Measurements from ENCODE around the gene GUCA2A.

Gene GUCA2A

DNA sequence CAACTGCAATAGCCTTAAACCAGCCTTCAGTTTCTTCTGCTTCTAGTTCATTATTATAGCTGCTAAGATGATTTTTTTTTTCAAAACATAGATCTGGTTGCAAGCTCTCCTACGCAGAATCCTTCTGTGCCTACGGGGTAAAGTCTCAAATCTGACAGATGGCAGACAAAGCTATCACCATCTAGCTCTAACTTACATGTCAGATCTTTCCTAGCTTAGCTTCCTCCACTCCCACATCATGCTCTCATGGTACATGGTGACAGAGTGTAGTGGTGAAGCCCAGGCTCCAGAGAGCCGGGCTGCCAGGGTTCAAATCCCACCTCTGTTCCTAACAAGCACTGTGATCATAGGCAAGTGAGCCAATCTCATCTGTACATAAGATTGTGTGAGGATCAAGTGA lies 35.6 kb downstream of the GUCA2A start:
- no peak for DNase-seq

DNA sequence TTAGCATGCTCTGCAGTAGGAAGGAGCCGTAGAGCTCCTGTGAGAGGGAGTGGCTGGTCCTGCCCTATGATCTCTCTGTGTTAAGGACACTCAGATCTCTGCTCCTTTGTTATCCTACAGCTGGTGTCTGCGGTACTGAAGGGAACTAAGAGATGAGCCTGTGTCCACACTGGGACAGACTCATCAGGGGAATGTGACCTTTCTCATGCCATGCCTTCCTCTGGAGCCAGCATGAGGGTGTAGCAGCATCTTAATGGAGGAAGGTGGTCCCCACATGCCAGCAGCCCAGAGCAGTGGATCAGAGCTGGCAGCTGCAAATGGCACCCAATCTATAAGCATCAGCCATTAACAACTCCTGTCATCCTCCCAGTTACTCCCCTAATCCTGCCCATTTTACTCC lies 36.0 kb downstream of the GUCA2A start:
- DNase-seq, result no peak

DNA sequence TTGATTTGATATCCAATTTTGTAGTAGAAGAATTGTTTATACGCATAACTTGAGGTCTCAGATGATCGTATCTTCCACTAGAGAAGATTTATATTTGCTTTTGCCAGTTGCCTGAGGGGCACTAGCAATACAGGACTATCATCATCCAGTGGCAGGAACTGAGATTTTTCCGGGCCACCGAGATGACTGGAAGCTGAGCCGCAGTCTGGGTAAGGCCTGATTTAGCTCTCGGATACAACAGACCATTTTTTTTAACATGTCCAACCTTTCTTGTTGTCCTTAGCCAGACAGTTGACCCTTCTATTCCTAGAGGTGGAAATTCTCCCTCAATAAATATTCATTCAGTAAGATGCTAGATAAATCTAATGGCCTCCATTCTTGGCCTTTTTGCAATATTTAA lies 36.8 kb downstream of the GUCA2A start:
- DNase-seq, result no peak

DNA sequence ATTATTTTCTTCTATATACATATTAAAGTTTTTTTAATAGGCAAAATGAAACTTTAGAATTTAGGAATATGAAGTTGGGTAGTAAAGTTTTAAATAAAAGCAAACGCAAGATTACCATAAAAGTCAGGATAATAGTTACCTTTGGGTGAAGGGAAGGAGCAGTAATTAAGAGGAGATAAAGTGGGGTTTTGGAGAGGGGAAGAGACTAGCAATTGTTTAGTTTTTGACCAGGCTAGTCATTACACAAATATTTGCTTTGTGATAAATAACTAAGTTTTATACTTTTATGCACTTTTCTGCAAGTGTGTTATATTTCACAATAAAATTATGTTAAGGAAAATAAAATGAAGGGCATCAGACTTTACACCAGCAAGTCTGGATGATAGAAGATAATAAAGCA lies 39.0 kb downstream of the GUCA2A start:
- no peak for DNase-seq

DNA sequence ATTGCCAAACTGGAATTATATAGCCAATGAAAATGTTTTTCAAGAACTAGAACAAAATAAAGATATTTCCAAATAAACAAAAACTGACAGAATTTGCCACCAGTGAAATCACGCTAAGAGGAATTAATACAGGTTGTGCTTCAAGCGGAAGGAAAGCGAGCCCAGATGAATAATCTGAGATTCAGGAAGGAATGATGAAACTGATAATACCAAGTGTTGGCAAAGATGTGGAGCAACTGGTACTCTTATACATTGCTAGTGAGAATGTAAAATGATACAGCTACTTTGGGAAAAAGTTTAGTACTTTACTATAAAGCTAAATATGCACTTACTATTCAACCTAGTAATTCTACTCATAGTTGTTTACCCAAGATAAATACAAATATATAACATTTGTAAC lies 42.1 kb downstream of the GUCA2A start:
- DNase-seq, result no peak

DNA sequence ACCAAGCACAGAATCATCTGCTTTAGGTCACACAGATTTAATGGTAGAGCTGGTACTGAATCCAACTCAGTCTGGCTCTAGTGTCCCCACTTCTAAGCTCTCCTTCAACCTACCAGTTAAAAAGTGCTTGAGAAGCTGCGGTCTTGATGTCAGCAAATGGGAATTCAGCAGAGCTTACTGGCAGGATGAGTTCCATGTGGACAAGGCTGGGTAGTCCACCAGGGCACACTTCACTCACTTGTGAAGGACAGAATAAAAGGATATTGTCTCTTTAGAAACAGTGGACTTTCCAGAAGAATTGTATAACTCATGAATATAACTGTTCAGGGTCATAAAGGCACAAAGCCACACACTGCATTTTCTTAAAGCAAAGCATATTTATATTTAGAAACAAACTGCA lies 46.4 kb downstream of the GUCA2A start:
- no peak for DNase-seq

DNA sequence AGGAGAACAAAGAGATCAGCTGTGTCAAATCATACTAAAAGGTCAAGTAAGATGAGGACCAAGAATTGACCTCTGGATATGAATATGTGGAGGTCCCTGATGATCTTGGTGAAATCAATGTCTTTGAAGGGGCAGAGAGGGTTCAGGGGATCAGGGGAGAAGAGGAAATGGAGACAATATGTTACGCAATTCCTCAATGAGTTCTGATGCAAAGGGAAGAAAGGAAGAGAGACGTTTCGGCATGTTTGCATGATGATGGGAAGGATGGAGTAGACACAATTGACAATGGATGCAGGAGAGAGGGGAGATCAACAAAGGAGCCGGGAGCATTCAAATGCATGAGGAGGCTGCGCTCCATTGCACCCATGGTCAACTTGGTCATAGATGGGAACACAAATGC lies 47.3 kb downstream of the GUCA2A start:
- no peak for DNase-seq

DNA sequence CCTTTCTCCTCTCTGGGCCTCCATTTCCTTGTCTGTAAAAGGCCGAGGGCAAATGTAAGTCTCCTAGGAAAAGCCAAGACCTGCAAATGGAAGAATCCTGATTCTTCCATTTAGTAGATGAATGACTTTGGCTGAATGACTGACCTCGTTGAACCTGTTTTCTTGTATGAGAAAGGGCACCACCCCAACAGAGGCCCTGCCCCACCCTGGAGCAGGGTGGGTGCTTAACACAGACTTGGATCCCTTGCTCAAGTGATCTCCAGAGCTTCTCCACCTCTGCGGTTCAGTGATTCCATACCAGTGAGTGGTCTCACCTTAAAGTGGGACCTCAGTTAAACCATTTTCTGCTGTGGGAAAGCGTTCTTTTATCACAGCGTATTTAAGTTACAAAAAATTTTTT lies 50.3 kb downstream of the GUCA2A start:
- DNase-seq, result no peak

Measured in activated CD4-positive, alpha-beta T cell treated with anti-CD3 and anti-CD28 coated beads, Interleukin-2, amount 50 U/mL, for 1 hour (primary cell).